HG03280 (cell line): Measurements from ENCODE around the gene PACSIN2.

ENCODE experiments used
- ATAC-seq: cut with Tn5 transposase; IDR thresholded peaks from one replicate; pipeline ENCODE4 v1.9.1; 2021; ENCODE audit warnings: mild to moderate bottlenecking, moderate library complexity; ENCODE audit not compliant: unreplicated experiment

Gene PACSIN2

GRCh38 chr22:42836026-42836425, 178.9 kb downstream of the PACSIN2 start:
- ATAC-seq = no peak

GRCh38 chr22:42834177-42834949, 180.6 kb downstream of the PACSIN2 start:
- ATAC-seq = no peak

GRCh38 chr22:42833104-42833503, 181.8 kb downstream of the PACSIN2 start:
- ATAC-seq = no peak

- no peak for ATAC-seq
Observed at GRCh38 chr22:42831712-42832111, 183.2 kb downstream of the PACSIN2 start.

GRCh38 chr22:42830161-42830560, 184.8 kb downstream of the PACSIN2 start:
- no peak for ATAC-seq

GRCh38 chr22:42829302-42829701, 185.6 kb downstream of the PACSIN2 start:
- no peak for ATAC-seq

- ATAC-seq = no peak
Observed at GRCh38 chr22:42825796-42826195, 189.2 kb downstream of the PACSIN2 start.

- ATAC-seq = no peak
Observed at GRCh38 chr22:42821386-42821785, 193.6 kb downstream of the PACSIN2 start.

GRCh38 chr22:42820045-42820763, 194.7 kb downstream of the PACSIN2 start:
- ATAC-seq = no peak
